Skeletal muscle cell (primary cell): ENCODE data around the gene SSC5D.

ENCODE experiments used
- DNase-seq: peaks from one replicate; pipeline ENCODE4 v3.0.0-alpha.2; 2010; ENCODE audit warnings: low read depth
- H3K4me3 ChIP-seq: 2 replicates; pipeline ENCODE4 v1.5.1; 2011; ENCODE audit warnings: low read depth, mild to moderate bottlenecking, control low read depth, low read length, moderate library complexity

SSC5D gene

DNA sequence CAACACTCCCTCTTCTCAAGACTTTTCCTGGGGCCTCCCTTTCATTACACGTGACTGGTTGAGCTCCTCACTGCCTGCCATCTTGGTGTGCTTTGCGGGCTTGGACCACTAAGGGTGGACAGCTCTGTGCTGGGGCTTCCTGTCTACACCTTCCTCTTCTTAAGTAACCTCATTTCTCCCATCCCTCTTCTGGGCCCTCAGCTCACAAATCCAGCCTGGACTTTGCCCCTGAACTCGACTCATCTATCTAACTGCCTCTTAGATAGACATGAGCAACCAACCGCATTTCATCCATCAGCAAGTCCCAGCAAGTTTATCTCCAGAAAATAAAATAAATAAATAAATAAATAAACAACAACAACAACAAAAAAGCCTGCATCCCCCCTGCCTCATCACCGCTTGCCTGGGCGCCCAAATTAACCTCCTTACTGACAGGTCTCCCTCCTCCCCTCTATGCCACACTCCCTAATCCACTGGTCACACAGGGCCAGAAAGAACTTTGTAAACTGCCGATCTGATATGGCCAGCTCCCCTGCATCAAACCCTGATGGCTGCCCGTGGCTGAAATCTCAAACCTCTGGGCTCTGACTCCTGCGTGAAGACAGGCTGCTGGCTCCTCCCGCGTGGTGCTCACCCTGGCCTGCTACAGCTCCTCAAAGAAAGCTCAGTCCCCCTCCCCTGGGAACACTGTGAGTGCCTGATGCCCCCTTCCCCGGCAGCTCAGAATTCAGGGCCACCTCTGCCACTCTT, 34.5 kb upstream of the SSC5D start:
- no peak for DNase-seq
- H3K4me3 ChIP-seq = no peak overlapping the region

DNA sequence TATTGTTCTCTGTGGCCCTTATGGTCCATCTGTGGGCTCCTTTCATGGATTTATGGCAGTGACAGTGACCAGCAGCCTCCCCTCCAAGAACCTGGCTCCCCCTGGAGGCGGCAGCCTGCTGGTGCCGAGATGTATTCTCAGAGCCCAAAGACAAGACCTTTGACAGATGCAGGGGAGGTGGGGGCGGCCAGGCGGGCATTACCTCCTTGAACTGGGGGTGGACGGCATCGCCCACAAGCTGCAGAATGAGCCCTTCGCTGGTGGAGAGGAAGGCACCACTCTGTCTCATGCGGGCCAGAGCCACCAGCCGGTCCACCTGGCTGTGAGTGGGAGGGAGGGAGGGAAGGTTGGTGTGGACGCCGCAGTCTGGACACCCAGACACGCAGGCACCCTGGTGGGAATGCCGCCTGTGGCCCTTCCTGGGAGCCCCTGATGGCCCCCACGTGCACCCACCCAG, 33.4 kb upstream of the SSC5D start:
- H3K4me3 ChIP-seq = no peak overlapping the region
- DNase-seq = no peak

- H3K4me3 ChIP-seq = no peak overlapping the region
- no peak for DNase-seq
Measured at GRCh38 chr19:55455576-55456235, 32.5 kb upstream of the SSC5D start.

DNA sequence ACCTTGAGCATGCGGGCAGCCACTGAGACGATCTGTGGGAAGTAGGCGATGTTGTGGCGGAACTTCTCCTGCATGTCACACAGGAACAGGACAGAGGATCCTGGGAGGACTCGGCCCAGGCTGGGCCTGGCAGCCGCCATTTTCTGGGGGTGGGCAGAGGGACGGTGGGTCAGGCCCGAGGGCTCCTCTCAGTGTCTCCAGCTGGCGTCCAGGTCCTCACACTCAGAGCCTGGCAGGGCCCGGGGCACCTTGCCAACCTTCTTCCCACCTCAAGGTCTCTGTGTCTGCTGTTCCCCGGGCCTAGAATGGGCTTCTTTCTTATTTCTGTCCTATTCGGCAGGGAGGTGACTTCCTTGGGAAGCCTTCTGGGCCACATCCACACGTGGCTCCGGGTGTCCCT, 31.9 kb upstream of the SSC5D start:
- DNase-seq = no peak
- H3K4me3 ChIP-seq = no peak overlapping the region

- no peak overlapping the region for H3K4me3 ChIP-seq
- no peak for DNase-seq
Measured at GRCh38 chr19:55457683-55458457, 30.4 kb upstream of the SSC5D start.

DNA sequence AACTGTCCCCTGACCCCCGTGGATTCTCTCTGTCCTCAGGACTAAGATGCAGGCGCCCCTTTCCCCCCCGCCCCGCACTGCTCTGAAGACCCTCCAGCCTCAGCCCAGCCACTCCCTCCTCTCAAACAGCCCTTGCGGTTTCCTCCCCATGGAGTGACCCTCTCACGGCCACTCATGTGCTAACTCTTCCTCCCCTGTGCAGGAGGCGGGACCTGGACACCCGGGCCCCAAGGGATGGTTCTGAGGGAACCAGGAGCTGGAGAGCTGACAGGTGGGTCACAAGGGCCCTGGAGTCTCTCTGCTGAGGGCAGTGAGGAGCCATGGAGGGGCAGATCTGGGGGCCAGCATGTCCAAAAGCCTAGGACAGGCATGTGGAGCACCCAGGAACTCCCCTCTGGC, 28.7 kb upstream of the SSC5D start:
- no peak for DNase-seq
- no peak overlapping the region for H3K4me3 ChIP-seq

DNA sequence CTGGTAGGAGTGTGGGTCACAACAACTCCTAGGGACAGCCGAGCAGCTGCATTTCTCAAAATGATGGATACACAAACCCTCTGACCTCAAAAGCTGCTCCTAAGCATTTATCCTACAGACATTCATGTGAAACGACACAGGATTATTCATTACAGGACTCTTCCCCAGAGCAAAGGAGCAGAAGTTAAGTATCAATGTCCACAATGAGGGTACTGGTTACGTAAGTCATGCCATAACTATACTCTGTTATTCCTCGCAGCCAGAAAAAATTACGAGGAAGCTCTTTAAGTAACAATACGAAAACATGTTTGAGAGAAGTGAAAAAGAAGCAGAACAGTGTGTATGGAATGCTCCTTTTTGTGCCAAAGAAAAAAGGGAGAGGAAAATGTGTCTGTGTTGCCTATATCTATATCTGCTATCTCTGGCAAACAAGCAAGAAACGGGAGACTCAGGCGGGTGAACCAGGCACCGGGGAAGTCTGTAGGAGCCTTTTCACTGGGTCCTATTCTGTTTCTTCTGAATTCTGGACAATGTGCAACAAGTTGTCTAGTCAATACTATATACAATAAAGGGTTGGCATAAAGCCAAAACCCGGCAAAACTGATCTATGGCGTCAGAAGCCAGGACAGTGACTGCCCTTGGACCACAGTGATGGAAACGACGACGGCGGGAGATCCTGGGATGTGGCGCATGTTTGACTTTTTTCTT, 28.1 kb upstream of the SSC5D start:
- H3K4me3 ChIP-seq = peak overlapping the region; percentile 91
- no peak for DNase-seq

DNA sequence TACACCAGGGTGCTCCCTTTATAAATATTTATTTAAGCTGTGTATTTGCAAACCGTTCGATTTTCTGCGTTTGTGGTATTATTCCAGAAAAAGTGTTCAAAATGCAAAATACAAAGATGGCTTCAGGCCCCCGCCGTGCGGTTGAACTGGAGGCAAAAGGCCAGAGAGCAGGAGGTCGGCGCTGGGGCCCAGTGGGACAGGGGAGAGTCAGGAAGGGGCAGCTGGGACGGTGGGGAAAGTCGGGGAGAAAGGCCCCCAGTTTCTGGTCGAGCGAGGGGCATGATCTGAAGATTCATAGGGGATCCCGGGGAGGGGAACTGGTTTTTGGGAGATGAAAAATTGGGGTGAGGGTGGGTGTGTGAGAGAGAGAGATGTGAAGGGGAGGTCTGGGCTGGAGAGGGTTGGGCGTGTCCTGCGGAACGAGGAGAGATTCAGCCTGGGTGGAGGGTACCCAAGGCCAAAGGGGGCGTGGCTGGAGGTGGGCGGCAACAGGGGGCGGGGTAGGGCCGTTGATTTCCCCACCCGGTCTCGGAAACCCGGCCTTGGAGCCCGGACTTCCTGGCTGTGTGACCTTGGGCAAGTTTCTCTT, 27.5 kb upstream of the SSC5D start:
- DNase-seq = no peak
- peak overlapping the region; percentile 91 for H3K4me3 ChIP-seq

DNA sequence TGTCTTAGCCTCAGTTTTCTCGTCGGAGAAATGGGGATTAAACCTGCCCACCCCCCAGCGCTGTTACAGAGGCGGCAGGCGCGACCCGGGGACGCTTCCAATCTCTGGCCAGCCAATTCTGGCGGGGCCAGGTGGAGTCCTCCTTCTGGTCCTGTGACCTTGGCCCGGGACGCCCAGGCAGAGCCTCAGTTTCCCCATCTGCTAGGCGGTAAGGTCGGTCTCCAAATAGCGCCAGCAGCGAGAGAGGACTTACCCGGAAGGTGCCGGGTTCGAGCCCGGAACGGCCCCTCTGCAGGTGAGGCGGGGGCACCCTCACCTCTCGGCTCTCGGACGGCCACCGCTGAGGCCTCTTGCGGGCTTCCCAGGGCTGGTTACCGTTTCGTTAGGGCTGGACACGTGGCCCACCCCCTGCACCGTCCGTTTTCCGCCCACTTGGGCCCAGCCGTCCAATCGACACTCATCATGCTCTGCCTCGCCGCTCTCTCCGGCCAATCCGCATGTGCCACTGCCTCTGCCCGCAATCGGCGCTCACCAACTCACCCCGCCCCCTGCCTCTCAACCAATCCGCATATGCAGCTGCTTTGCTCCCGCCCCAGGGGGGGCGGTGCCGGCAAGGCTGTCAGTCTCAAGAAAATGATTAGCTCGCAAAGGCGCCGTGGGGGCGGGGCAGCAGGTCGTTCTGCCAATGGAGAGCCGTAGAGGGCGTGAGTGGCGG, 26.8 kb upstream of the SSC5D start, which contains the start of gene ISOC2:
TSS of gene ISOC2 (minus strand) at position 384 of the 715 bp plus-strand sequence. CDS start 5,156 bp downstream, outside the sequence.
- peak within 1 kb of the TSS; percentile 91 for H3K4me3 ChIP-seq
- DNase-seq = peak; percentile 98

DNA sequence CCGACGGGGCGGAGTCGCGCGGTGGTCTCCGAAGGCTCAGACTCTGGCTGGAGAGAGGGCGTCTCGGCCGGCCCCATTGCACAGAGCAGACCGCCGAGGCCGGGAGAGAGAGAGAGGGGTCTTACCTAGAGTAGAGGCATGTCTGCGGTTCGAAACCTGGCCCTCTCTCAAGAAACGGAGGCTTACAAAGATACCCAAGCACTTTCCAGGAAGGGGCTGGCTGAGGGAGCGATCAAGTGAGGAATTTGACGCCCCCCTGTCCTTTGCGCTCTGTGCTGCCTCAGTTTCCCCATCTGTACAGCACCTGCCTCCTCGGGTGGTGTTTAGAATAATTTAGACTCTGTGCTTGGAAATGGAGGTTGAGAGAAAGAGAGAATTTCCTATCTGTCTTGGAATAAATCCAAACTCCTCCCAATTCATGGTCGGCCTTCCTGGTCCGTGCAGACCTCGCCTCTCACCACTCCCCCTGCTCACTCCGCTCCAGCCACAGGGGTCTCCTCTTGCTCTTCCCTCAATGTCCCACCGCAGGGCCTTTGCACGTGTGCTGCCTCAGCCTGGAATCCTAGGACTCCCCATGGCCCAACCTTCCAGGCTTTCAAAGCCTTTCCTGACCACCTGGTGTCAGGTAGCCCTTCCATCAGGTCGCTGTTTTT, 26.1 kb upstream of the SSC5D start:
- DNase-seq = no peak
- peak overlapping the region; percentile 63 for H3K4me3 ChIP-seq

- H3K4me3 ChIP-seq = no peak overlapping the region
- no peak for DNase-seq
Measured at GRCh38 chr19:55462722-55463121, 25.5 kb upstream of the SSC5D start.

- H3K4me3 ChIP-seq = no peak overlapping the region
- no peak for DNase-seq
Measured at GRCh38 chr19:55463583-55464031, 24.6 kb upstream of the SSC5D start.

- DNase-seq = no peak
- no peak overlapping the region for H3K4me3 ChIP-seq
Measured at GRCh38 chr19:55464039-55464661, 24.1 kb upstream of the SSC5D start.

GRCh38 chr19:55464662-55465054, 23.6 kb upstream of the SSC5D start, which contains the start of gene C19orf85:
Gene C19orf85, minus strand, starts transcription at chr19:55464751. Its CDS starts 197 bp downstream, at chr19:55464554.
- no peak within 1 kb of the TSS for H3K4me3 ChIP-seq
- no peak for DNase-seq

DNA sequence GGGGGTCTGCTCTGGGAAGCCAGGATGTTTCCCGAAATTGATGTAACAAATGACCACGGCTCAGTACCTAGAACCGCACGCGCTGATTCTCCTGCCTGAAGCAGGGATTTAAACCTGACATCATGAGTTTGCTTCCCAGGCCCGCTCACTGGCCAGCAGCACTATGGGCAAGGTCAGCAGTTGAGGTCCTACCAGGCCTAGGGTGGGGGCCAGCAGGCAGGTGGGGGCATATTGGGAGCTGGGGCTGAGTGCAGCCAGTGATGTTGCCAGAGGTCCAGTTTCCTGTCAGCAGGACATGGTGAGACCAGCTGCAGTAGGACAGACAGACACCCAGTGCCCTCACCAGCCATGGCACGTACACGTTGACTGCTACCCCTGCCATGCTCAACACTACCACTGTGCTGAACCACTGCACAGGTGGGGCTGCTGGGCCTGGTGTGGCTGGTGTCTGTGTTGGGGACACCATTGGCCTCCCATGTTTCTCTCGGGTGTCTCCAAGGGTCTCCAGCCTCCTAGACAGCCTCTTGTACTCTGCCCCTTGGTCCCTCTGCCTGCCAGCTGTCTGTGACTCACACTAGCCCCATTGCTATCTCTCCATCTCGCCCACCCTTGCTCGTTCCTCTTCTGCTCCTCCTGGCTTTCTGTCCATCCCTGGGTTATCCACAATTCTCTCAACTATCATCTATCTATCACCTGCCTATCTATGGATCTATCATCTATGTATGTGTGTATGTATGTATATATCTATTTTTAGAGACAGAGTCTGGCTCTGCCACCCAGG, 22.6 kb upstream of the SSC5D start:
- no peak overlapping the region for H3K4me3 ChIP-seq
- no peak for DNase-seq

GRCh38 chr19:55466241-55466614, 22.0 kb upstream of the SSC5D start:
- DNase-seq = no peak
- H3K4me3 ChIP-seq = no peak overlapping the region
